PC-9 (cell line): Measurements from ENCODE around the gene INAVA. TPM values are rescaled to one million over a fixed set of nuclear protein-coding genes. Genes with fewer than 3 reads are reported as not detected.

Experiments used
- BruUV-seq: library from RNA; stranded (reverse); fragments of 400-500 nt; replicated peaks from 2 replicates; lab custom pipeline; 2021; lab: Mats Ljungman, UMichigan
- CTCF ChIA-PET: fragments of 300-600 bp; sonication (Branson Sonifier 250); formaldehyde crosslinking; loops from one replicate; lab custom pipeline; 2022; ENCODE audit warnings: antibody characterized with exemption; lab: Charles Lee
- POLR2A ChIA-PET: fragments of 300-600 bp; sonication (Branson Sonifier 250); formaldehyde crosslinking; loops from one replicate; lab custom pipeline; 2022; ENCODE audit warnings: antibody characterized with exemption; ENCODE audit not compliant: unreplicated experiment; lab: Charles Lee
- DNase-seq, 2 experiments: peaks; one replicate each; pipeline versions ENCODE4 v3.0.0 to v3.0.0-alpha.2; 2015 to 2022; ENCODE audit warnings: mixed read lengths in 1 of 2
- H2AFZ ChIP-seq: fragments of 200-600 bp; sonication (generic); 2 replicates; pipeline ENCODE4 v1.8.1; 2017; ENCODE audit warnings: antibody characterized with exemption
- H3F3A ChIP-seq: fragments of 200-600 bp; sonication (generic); 2 replicates; pipeline ENCODE4 v1.8.1; 2017; ENCODE audit warnings: antibody characterized with exemption, mild to moderate bottlenecking, low read depth; ENCODE audit not compliant: insufficient read depth
- H3K27ac ChIP-seq: fragments of 200-600 bp; sonication (generic); 2 replicates; pipeline ENCODE4 v1.6.1; 2016; ENCODE audit warnings: mixed run types
- H3K27me3 ChIP-seq: fragments of 200-600 bp; sonication (generic); 2 replicates; pipeline ENCODE4 v1.6.1; 2016; ENCODE audit warnings: low read depth, mixed run types; ENCODE audit not compliant: insufficient read depth
- H3K36me3 ChIP-seq: fragments of 200-600 bp; sonication (generic); 2 replicates; pipeline ENCODE4 v1.6.1; 2016; ENCODE audit warnings: low read depth, mixed run types
- H3K4me1 ChIP-seq: fragments of 200-600 bp; sonication (generic); replicated peaks from 2 replicates; pipeline ENCODE4 v1.6.1; 2016; ENCODE audit warnings: mixed run types; ENCODE audit not compliant: insufficient read depth
- H3K4me2 ChIP-seq: fragments of 200-600 bp; sonication (generic); 2 replicates; pipeline ENCODE4 v1.6.1; 2017; ENCODE audit warnings: mixed run types
- H3K4me3 ChIP-seq: fragments of 200-600 bp; sonication (generic); 2 replicates; pipeline ENCODE4 v1.6.1; 2016; ENCODE audit warnings: mixed run types
- H3K79me2 ChIP-seq: fragments of 200-600 bp; sonication (generic); 2 replicates; pipeline ENCODE4 v1.6.1; 2017; ENCODE audit warnings: low read depth, mixed run types
- H3K9me2 ChIP-seq: fragments of 200-600 bp; sonication (generic); 2 replicates; pipeline ENCODE4 v1.8.1; 2017; ENCODE audit warnings: mild to moderate bottlenecking; ENCODE audit not compliant: insufficient read depth
- H3K9me3 ChIP-seq: fragments of 200-600 bp; sonication (generic); 2 replicates; pipeline ENCODE4 v1.8.1; 2016; ENCODE audit warnings: low read depth; ENCODE audit not compliant: insufficient read depth
- H4K20me1 ChIP-seq: fragments of 200-600 bp; sonication (generic); 2 replicates; pipeline ENCODE4 v1.8.1; 2017; ENCODE audit not compliant: insufficient read depth
- CTCF ChIP-seq: fragments of 200-600 bp; sonication (generic); conservative IDR thresholded peaks from 2 replicates; pipeline ENCODE4 v1.6.1; 2017; ENCODE audit warnings: mixed run types, antibody characterized with exemption, mild to moderate bottlenecking, moderate library complexity
- EZH2 ChIP-seq: fragments of 200-600 bp; sonication (generic); IDR thresholded peaks from 2 replicates; pipeline ENCODE4 v1.8.0; 2017; ENCODE audit warnings: antibody characterized with exemption, low read depth
- intact Hi-C: fragments of 100-400 bp; cut with micrococcal nuclease; formaldehyde crosslinking; loops from one replicate; pipeline ENCODE4 v1.10.0; 2022; ENCODE audit not compliant: unreplicated experiment
- total RNA-seq: library from RNA; stranded (reverse); gene quantifications from 2 replicates; pipeline ENCODE4 v1.2.3, GENCODE V29; 2021

INAVA gene
- total RNA-seq, 1 experiment from 2014 or later = 49.8 TPM

- ChIA-PET CTCF (interaction anchor here (0.7 kb wide), 1 partner anchor 263 kb away, joined by 11 read pairs; no protein-coding TSS in a partner anchor), POLR2A (no interaction called here)
- Histone ChIP-seq H3K4me3 (no peak overlapping the region), H3K9me2 (no peaks in the 10 kb centered on the region), H3K27ac (no peak overlapping the region), H2AFZ (no peak overlapping the region), H3K36me3 (no peaks in the 10 kb centered on the region), H3K4me2 (no peak overlapping the region), H3K9me3 (no peaks in the 10 kb centered on the region), H3F3A (peaks cover 3% of the 10 kb centered on the region; the same call in 1 of the 2 replicates), H3K27me3 (no peaks in the 10 kb centered on the region), H3K79me2 (no peaks in the 10 kb centered on the region), H4K20me1 (no peaks in the 10 kb centered on the region), H3K4me1 (peaks cover 32% of the 10 kb centered on the region)
- intact Hi-C loops = no loop called here
- no TSS peak for BruUV-seq
- DNase-seq = peak in 1 of 2 experiments; percentile 33
- TF ChIP-seq EZH2 (no peak), CTCF (no peak)
Measured at GRCh38 chr1:200885623-200886402, 8.9 kb upstream of the INAVA start.

- H2AFZ ChIP-seq = no peak overlapping the region
- H3K4me2 ChIP-seq = no peak overlapping the region
- H3K4me3 ChIP-seq = no peak overlapping the region
- DNase-seq = no peak
- CTCF ChIA-PET = no interaction called here
- POLR2A ChIA-PET = no interaction called here
- peaks cover 37% of the 10 kb centered on the region for H3K4me1 ChIP-seq
- no peaks in the 10 kb centered on the region for H3K9me3 ChIP-seq
- no peaks in the 10 kb centered on the region for H3K79me2 ChIP-seq
- intact Hi-C loops = no loop called here
- TF ChIP-seq CTCF (no peak), EZH2 (no peak)
- BruUV-seq = no TSS peak
- H3K36me3 ChIP-seq = no peaks in the 10 kb centered on the region
- H4K20me1 ChIP-seq = no peaks in the 10 kb centered on the region
- peaks cover 3% of the 10 kb centered on the region; the same call in 1 of the 2 replicates for H3F3A ChIP-seq
- no peaks in the 10 kb centered on the region for H3K9me2 ChIP-seq
- H3K27ac ChIP-seq = no peak overlapping the region
- no peaks in the 10 kb centered on the region for H3K27me3 ChIP-seq
Measured at GRCh38 chr1:200886594-200886993, 8.1 kb upstream of the INAVA start.

- Histone ChIP-seq H3F3A (peaks cover 3% of the 10 kb centered on the region; the same call in 1 of the 2 replicates), H3K9me2 (no peaks in the 10 kb centered on the region), H3K27me3 (no peaks in the 10 kb centered on the region), H3K9me3 (no peaks in the 10 kb centered on the region), H2AFZ (no peak overlapping the region), H3K36me3 (no peaks in the 10 kb centered on the region), H3K79me2 (no peaks in the 10 kb centered on the region), H3K4me3 (no peak overlapping the region), H3K4me1 (peaks cover 40% of the 10 kb centered on the region), H3K27ac (no peak overlapping the region), H4K20me1 (no peaks in the 10 kb centered on the region), H3K4me2 (no peak overlapping the region)
- no peak for DNase-seq
- no TSS peak for BruUV-seq
- ChIA-PET CTCF (no interaction called here), POLR2A (no interaction called here)
- TF ChIP-seq CTCF (no peak), EZH2 (no peak)
- intact Hi-C loops = no loop called here
Measured at GRCh38 chr1:200887036-200887435, 7.7 kb upstream of the INAVA start.
